ENCODE measurements around the gene CFAP45. TPM values are rescaled to one million over a fixed set of nuclear protein-coding genes. Genes with fewer than 3 reads are reported as not detected.

CFAP45 gene
- total and polyA plus RNA-seq, 9 of the 15 experiments (the other 6 are each of a cell fraction or from before 2014, with no cell fraction given) = 0.65 to 2.4 (median 1.5) TPM

DNA sequence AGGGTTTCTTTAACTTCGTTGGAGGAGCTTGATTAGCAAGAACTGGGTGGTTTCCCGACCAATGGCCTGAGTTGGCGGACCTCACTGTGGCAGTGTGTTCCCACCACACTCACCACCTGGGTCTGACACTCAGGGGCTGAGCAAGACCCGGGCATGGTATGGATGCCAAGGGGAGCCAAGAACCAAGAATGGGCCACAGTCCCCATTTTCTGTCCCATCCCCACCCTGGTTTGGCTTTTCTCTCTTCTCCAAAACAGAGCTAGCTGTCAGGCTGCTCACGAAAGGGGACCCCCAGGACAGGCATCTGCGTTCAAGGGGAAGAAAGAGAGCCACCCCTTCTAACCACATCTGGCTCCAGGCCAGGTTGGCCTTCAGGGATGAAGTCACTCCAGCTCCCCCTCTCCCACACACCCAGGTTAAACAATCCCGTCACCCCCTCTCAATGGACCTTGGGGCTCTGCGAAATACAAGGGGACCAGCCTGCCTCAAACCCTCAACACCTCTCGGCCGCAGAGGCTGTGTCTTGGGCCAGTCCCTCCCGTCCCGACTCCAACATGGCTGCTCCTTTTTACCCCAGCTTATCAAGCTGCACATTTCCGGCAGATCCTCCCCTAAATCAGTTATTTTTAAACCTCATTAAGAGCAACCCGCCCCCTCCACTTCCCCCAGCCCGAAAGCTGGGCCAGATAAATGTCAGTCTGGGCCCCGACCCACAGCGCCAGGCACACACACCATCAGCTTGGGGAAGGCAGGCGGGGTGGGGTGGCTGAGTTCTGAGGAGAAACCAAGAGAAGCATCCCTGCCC is 21.9 kb upstream of the CFAP45 start (continued):
- TF ChIP-seq, protein P1, sequence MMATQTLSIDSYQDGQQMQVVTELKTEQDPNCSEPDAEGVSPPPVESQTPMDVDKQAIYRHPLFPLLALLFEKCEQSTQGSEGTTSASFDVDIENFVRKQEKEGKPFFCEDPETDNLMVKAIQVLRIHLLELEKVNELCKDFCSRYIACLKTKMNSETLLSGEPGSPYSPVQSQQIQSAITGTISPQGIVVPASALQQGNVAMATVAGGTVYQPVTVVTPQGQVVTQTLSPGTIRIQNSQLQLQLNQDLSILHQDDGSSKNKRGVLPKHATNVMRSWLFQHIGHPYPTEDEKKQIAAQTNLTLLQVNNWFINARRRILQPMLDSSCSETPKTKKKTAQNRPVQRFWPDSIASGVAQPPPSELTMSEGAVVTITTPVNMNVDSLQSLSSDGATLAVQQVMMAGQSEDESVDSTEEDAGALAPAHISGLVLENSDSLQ (IDR thresholded peaks at IDR 0.05) = no peak; the same call in 1 of the 2 replicates
- TF ChIP-seq NFIC (IDR thresholded peaks at IDR 0.05) (peak; percentile 96), ZNF561 (CRISPR knock-in tag; conservative IDR thresholded peaks at IDR 0.05) (no peak), POLR2A (conservative IDR thresholded peaks at IDR 0.05) (no peak), NFE2 (IDR thresholded peaks at IDR 0.05; ENCODE audit: low read depth) (no peak), NCOA2 (IDR thresholded peaks at IDR 0.05; ENCODE audit: partially characterized antibody in 2 of 2) (no peak), ZNF589 (CRISPR knock-in tag; IDR thresholded peaks at IDR 0.05; ENCODE audit: low read depth) (no peak), RBM39 (optimal IDR thresholded peaks at IDR 0.05; ENCODE audit: low read depth, low read length) (no peak), PTBP1 (IDR thresholded peaks at IDR 0.05; ENCODE audit: low read depth, low read length) (no peak), PHB (CRISPR knock-in tag; IDR thresholded peaks at IDR 0.05) (no peak), NR3C1 (CRISPR knock-in tag; IDR thresholded peaks at IDR 0.05) (no peak), ZNF3 (CRISPR knock-in tag; IDR thresholded peaks at IDR 0.05) (no peak), HNRNPK (IDR thresholded peaks at IDR 0.05; ENCODE audit: low read depth, low read length, poor library complexity, severe bottlenecking) (no peak), NONO (IDR thresholded peaks at IDR 0.05; ENCODE audit: low read depth in 2 of 2, low read length in 1 of 2) (no peak), ZNF77 (CRISPR knock-in tag; IDR thresholded peaks at IDR 0.05) (no peak), MAFF (IDR thresholded peaks at IDR 0.05; ENCODE audit: low read length) (no peak), EHMT2 (IDR thresholded peaks at IDR 0.05) (no peak), SRSF1 (IDR thresholded peaks at IDR 0.05; ENCODE audit: low read depth, low read length) (no peak), NR2C2 (CRISPR knock-in tag; IDR thresholded peaks at IDR 0.05) (no peak), NR2C2 (tag; IDR thresholded peaks at IDR 0.05) (no peak), TARDBP (IDR thresholded peaks at IDR 0.05) (no peak), ZNF274 (IDR thresholded peaks at IDR 0.05; ENCODE audit: borderline replicate concordance, low read depth, low read length) (no peak), DACH1 (IDR thresholded peaks at IDR 0.05; ENCODE audit: partially characterized antibody) (no peak), RFX5 (IDR thresholded peaks at IDR 0.05; ENCODE audit: low read depth, low read length) (no peak), PRMT5 (CRISPR knock-in tag; IDR thresholded peaks at IDR 0.05) (no peak), CC2D1A (IDR thresholded peaks at IDR 0.05) (no peak), NBN (IDR thresholded peaks at IDR 0.05; ENCODE audit: low read depth) (no peak), HDAC3 (IDR thresholded peaks at IDR 0.05; ENCODE audit: borderline replicate concordance, partially characterized antibody) (peak; percentile 59)
- TF ChIP-seq, protein P2, sequence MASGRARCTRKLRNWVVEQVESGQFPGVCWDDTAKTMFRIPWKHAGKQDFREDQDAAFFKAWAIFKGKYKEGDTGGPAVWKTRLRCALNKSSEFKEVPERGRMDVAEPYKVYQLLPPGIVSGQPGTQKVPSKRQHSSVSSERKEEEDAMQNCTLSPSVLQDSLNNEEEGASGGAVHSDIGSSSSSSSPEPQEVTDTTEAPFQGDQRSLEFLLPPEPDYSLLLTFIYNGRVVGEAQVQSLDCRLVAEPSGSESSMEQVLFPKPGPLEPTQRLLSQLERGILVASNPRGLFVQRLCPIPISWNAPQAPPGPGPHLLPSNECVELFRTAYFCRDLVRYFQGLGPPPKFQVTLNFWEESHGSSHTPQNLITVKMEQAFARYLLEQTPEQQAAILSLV (tag; IDR thresholded peaks at IDR 0.05) = no peak
- TF ChIP-seq, protein P3, sequence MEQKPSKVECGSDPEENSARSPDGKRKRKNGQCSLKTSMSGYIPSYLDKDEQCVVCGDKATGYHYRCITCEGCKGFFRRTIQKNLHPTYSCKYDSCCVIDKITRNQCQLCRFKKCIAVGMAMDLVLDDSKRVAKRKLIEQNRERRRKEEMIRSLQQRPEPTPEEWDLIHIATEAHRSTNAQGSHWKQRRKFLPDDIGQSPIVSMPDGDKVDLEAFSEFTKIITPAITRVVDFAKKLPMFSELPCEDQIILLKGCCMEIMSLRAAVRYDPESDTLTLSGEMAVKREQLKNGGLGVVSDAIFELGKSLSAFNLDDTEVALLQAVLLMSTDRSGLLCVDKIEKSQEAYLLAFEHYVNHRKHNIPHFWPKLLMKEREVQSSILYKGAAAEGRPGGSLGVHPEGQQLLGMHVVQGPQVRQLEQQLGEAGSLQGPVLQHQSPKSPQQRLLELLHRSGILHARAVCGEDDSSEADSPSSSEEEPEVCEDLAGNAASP (IDR thresholded peaks at IDR 0.05) = no peak

Data from K562 (cell line).